HG03175 (cell line): Measurements from ENCODE around the gene PTPRU.
"Not testable (repeated sequence)": the region's sequence is repeated elsewhere in the genome, so short reads cannot be mapped to it uniquely, and the experiment has no call there.

Source experiments
- ATAC-seq: cut with Tn5 transposase; IDR thresholded peaks from one replicate; pipeline ENCODE4 v1.9.1; 2021; ENCODE audit warnings: mild to moderate bottlenecking, moderate library complexity; ENCODE audit not compliant: unreplicated experiment

PTPRU gene

DNA sequence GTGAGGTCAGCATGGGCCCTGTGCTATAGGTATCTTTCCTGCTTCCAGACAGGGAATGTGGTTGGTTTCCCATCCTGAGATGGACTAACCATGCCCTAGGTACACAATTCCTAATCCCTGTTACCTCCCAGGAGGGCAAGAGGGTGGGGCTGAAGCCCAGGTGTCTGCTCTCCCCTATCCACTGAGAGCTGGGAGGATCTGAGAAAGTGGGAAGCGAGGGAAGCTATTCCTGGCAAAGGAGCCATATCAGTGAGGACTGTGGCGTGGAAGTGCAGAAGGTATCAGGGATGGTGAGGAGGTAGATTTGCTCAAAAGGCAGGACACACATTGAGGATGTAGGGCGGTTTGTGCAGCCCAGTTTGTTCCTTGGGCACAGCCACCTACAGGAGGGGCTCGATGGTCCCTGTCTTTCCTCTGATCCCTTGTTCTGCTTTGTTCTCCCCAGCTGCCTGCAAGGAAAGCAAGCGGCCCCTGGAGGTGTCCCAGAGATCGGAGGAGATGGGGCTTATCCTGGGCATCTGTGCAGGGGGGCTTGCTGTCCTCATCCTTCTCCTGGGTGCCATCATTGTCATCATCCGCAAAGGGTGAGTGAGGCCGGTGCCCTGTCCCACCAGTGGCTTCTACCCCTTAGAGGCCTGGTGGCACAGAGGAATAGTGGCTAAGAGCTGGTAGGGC, 48.1 kb downstream of the PTPRU start:
- ATAC-seq = no peak

GRCh38 chr1:29284961-29285560, 48.7 kb downstream of the PTPRU start:
- no peak for ATAC-seq

- no peak for ATAC-seq
Measured at GRCh38 chr1:29285771-29286170, 49.4 kb downstream of the PTPRU start.

GRCh38 chr1:29286194-29286767, 50.0 kb downstream of the PTPRU start:
- no peak for ATAC-seq

- no peak for ATAC-seq
Measured at GRCh38 chr1:29289493-29289892, 53.2 kb downstream of the PTPRU start.

GRCh38 chr1:29290414-29290985, 54.2 kb downstream of the PTPRU start:
- ATAC-seq = no peak

DNA sequence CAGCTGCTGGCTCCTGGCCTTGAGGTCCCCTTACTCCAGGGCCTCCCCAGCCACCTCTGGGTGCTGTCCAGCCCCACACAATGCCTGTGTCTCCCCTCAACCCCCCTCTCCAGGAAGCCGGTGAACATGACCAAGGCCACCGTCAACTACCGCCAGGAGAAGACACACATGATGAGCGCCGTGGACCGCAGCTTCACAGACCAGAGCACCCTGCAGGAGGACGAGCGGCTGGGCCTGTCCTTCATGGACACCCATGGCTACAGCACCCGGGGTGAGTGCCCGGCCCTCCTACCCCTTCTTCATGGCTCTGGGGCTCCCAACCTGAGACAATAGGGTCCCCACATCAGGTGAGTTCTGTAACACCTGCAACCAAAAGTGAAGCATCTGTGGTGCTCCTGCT, 55.4 kb downstream of the PTPRU start:
- no peak for ATAC-seq

- no peak for ATAC-seq
Measured at GRCh38 chr1:29292344-29292743, 56.0 kb downstream of the PTPRU start.

DNA sequence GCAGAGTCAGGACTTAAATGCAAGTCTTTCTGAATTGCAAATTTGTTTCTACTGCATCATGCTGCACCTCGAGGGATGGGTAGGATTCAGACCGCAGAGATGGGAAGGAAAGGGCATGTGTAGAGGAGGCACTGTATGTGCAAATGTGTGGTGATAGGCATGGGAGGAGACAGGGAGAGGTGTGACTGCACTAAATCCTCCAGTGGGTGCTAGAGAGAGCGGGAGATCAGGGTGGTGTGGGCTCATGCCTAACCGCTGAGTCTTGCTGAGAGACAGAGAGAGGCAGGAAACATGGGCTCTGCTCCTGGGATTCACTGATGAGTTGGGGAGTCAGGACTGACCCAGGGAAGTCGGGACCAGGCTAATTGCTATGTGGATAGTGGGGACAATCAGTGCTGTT, 61.1 kb downstream of the PTPRU start:
- no peak for ATAC-seq

- ATAC-seq = no peak
Measured at GRCh38 chr1:29298246-29298645, 61.9 kb downstream of the PTPRU start.

DNA sequence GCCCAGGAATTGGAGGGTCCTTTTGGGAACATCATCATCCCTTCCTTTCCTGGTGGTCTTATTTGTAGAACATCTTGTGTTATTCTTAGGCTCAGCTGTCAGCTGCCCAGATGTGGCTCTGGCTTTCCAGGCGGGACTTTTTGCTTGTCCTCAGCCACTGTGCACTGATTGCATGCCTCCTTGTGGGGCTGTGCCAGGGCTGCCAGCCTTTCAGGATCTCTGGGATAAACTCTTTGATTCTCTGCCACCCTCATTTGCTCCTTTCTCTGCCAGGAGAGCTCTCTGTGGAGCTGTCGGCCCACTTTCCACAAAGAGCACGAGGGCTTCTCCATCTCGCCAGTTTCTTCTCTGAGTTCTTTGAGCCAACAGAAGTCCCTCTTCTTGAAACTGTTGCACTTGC, 63.1 kb downstream of the PTPRU start:
- no peak for ATAC-seq

- not testable (repeated sequence) for ATAC-seq
Measured at GRCh38 chr1:29301732-29302131, 65.4 kb downstream of the PTPRU start.

DNA sequence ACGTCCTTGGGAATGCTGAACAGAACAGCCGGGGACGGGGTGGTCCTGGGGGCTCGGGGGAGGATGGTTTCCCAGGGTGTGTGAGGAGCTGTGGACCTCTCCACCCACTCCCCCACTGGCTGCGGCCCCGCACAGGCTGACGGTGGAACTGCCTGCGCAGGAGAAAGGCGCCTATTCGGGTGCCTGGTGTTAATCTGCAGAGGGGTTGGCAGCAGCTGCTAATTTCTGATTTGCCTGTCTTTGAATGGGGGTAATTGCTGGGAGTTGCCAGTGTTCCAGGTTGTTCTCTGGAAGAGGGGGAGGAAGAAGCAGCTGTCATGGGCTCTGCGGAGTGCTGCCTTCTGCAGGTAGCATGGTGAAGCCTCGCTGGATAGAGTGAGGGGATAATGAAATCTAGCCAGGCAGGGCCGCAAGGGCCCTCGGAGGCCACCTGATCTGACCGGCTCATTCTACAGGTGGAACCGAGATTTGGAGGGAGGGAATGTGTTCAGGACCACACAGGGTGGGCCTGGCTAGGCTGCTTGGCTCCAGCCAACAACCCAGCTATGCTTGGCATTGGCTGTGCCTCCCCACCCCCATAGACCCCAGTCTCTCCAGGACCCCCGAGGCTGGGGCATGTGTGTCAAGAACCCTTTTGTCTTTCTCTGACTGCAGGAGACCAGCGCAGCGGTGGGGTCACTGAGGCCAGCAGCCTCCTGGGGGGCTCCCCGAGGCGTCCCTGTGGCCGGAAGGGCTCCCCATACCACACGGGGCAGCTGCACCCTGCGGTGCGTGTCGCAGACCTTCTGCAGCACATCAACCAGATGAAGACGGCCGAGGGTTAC, 67.1 kb downstream of the PTPRU start:
- ATAC-seq = no peak

DNA sequence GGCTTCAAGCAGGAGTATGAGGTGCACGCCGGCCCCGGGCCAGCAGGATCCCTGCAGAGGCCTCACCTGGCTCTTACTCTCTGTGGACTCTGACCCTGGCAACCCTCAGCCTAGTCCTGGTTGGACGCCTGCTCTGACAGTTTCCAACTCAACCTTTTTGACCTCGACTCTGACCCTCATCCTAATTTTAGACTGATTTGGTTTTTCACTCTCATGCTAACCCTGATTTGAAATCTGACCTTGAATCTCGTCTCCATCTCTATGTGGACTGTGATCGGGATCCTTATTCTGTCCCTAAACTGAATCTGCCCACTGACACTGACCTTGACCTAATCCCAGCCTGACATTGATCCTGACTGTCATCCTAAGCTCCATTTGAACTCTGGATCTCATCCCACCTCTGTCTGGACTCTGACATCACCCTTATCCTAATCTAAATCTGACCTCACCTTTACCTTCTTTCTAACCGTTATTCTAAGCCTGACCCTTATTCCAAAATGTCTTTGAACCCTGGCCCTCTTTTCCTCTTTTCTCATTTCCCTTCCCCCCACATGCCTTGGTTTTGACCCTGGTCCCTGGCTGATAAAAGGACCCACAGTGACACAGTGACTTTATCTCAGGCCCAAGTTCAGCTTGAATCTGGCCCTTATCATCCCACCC, 67.8 kb downstream of the PTPRU start:
- ATAC-seq = no peak

GRCh38 chr1:29305943-29306342, 69.6 kb downstream of the PTPRU start:
- no peak for ATAC-seq

- ATAC-seq = no peak
Measured at GRCh38 chr1:29306471-29307140, 70.3 kb downstream of the PTPRU start.

DNA sequence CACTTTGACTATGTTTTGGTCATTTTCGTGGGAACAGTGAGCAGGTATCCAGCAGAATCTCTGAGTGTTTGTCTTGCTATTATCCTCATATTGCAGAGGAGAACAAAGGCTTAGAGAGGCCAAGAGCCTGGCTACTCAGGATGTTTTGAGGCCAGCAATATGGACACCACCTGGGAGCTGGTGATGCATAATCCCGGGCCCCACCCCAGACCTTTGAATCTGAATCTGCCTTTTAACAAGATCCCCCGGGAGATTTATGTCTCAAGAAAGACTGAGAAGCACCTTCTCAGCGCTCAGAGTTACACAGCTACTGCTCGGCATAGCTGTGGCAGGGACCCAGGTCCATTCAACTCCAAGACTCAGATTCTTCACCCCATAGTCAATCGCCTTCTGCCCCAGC, 72.8 kb downstream of the PTPRU start:
- ATAC-seq = no peak

DNA sequence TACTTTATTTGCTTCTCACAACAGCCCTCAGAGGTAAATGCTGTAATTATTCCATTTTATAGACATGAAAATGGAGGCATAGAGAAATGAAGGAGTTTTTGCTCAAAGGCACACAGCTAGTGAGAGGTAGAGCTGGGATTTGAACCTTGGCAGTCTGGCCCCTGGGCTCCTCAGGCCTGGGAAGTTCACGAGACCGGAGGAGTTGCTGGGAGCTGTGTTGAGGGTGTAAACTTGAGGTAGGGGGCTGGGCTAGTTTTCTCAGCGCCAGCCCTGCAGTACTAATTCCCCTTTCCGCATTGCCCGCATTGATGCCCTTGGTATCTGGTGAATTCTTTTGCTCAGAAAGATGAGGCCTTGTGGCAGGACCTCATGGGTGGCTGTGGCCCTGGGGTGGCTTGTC, 73.3 kb downstream of the PTPRU start:
- no peak for ATAC-seq

DNA sequence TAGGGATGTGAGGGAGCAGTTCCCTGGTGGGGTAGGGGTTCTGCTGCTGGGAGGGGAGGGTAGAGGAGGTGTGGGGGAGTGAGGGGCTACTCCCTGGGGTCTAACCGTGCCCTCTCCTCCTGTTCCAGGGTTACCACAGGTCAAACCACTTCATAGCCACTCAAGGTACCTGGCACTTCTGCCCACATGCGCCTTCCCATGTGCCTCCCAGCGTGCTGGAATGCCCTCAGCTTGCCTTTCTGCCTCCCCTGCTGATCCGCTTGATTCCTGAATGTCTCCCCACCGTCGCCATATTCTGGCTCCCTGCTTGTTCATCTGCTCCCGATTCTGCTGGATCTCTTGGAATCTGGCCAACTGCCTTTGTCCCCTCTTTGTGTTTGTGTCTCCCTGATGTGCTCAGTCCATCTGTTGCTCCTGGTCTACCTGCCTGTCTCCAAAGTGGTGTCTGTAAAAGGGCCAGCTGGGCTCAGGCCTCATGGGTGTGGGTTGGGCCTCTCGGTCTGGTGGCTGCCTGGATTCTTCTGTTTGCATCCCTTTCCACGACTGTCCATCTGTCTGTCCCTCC, 74.4 kb downstream of the PTPRU start:
- ATAC-seq = no peak
